Measurements from ENCODE around the gene GLRX2.

- no peak for TF ChIP-seq POLR2A (IDR thresholded peaks at IDR 0.05)
- TF ChIP-seq POLR2AphosphoS5 (IDR thresholded peaks at IDR 0.05), result no peak
- TF ChIP-seq, protein P1, sequence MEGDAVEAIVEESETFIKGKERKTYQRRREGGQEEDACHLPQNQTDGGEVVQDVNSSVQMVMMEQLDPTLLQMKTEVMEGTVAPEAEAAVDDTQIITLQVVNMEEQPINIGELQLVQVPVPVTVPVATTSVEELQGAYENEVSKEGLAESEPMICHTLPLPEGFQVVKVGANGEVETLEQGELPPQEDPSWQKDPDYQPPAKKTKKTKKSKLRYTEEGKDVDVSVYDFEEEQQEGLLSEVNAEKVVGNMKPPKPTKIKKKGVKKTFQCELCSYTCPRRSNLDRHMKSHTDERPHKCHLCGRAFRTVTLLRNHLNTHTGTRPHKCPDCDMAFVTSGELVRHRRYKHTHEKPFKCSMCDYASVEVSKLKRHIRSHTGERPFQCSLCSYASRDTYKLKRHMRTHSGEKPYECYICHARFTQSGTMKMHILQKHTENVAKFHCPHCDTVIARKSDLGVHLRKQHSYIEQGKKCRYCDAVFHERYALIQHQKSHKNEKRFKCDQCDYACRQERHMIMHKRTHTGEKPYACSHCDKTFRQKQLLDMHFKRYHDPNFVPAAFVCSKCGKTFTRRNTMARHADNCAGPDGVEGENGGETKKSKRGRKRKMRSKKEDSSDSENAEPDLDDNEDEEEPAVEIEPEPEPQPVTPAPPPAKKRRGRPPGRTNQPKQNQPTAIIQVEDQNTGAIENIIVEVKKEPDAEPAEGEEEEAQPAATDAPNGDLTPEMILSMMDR (IDR thresholded peaks at IDR 0.05), result no peak
These were observed 5.7 kb upstream of the GLRX2 start for GRCh38 chr1:193110864-193111263.

All from sigmoid colon (tissue), 4 donors.